NCI-H1436 treated with DMSO at 0.1 percent for 48 hours (cell line): ENCODE results near the gene SLAMF9.

ENCODE experiments used
- DNase-seq: peaks from one replicate; lab custom pipeline; 2025; lab: John Stamatoyannopoulos, UW

Gene SLAMF9

GRCh38 chr1:159932296-159933285, 21.4 kb downstream of the SLAMF9 start:
- DNase-seq, result no peak

GRCh38 chr1:159931795-159932173, 22.3 kb downstream of the SLAMF9 start:
- no peak for DNase-seq

- DNase-seq, result no peak
Measured at GRCh38 chr1:159931101-159931794, 22.8 kb downstream of the SLAMF9 start.

- no peak for DNase-seq
Measured at GRCh38 chr1:159930634-159931033, 23.4 kb downstream of the SLAMF9 start.

GRCh38 chr1:159930216-159930615, 23.8 kb downstream of the SLAMF9 start:
- no peak for DNase-seq

- DNase-seq, result no peak
Measured at GRCh38 chr1:159929155-159930051, 24.6 kb downstream of the SLAMF9 start.

- no peak for DNase-seq
Measured at GRCh38 chr1:159928491-159929050, 25.5 kb downstream of the SLAMF9 start.

GRCh38 chr1:159927849-159928431, 26.1 kb downstream of the SLAMF9 start:
- no peak for DNase-seq

GRCh38 chr1:159927211-159927848, 26.7 kb downstream of the SLAMF9 start:
- no peak for DNase-seq

- DNase-seq, result no peak
Measured at GRCh38 chr1:159925719-159926078, 28.3 kb downstream of the SLAMF9 start.

- DNase-seq, result no peak
Measured at GRCh38 chr1:159924791-159925718, 29.0 kb downstream of the SLAMF9 start, which contains the start of gene TAGLN2. Gene TAGLN2 (minus strand): TSS chr1:159925507. CDS start chr1:159920509, 4,998 bp downstream.

- DNase-seq, result no peak
Measured at GRCh38 chr1:159924025-159924790, 29.8 kb downstream of the SLAMF9 start.

GRCh38 chr1:159923203-159924024, 30.6 kb downstream of the SLAMF9 start:
- DNase-seq, result no peak

- DNase-seq, result no peak
Measured at GRCh38 chr1:159922511-159923202, 31.4 kb downstream of the SLAMF9 start.

- DNase-seq, result no peak
Measured at GRCh38 chr1:159921700-159922504, 32.1 kb downstream of the SLAMF9 start.

- DNase-seq, result no peak
Measured at GRCh38 chr1:159921251-159921650, 32.8 kb downstream of the SLAMF9 start.

GRCh38 chr1:159920651-159921050, 33.4 kb downstream of the SLAMF9 start:
- DNase-seq, result no peak
